Activated CD8-positive, alpha-beta memory T cell treated with anti-CD3 and anti-CD28 coated beads, Interleukin-2, amount 50 U/mL, for 4 hours (primary cell): ENCODE measurements around the gene NTNG1.

ENCODE experiments used
- DNase-seq: peaks from one replicate; pipeline ENCODE4 v3.0.0-alpha.2; 2020

The NTNG1 gene

DNA sequence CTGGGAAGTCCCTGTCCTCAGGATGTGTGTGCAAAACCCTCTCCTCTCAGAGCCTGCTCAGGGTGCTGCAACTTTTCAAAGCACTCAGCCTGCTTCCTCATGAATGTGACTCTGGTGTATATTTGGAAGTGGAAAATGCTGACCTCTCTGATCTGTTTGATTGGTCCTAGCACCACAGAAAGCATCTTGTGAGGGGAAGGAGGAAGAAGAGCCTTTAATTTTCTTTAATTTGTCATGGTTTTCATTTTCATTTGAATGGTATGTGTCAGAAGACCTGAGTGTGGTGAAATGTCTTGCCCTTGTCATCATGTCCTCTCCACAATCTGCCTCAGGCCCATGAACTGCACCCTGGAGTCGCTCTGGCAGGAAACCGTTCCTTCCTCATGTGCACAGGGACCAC is 383.5 kb downstream of the NTNG1 start:
- no peak for DNase-seq

DNA sequence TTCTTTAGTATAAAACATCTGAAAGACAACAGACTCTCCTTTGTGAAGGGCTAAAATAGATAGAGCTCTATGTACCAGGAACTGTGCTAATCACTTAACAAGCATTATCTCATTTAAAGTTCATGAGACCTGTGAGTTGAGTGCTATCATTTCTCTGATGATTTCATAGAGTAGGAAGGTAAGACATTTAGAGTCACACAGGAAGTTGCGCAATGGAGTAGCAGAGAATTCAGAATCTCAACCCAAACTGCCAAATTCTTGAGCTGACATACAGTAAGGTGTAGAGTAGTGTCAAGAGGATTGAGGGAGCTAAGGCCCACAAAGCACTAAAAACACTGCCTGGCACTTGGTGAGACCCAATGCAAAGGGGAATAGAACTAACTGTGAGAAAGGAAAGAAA is 384.3 kb downstream of the NTNG1 start:
- DNase-seq: no peak

DNA sequence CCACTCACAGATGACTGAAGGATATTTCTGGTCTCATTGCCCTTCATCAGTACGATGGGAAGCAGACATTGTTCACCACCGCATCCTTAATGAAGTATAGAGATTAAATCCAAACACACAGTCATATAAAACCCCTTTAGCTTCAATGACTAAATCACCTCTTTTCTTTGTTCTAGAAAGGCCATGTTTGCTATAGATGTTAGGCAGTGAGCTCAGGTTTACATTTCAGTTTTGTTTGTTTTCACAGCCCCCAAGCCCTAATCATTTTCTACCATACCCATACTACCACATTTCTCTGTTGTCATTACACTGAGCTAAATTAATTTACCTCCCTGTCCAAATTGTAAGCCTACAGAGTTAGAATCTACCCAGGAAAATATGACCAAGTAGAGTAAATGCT is 385.1 kb downstream of the NTNG1 start:
- no peak for DNase-seq

DNA sequence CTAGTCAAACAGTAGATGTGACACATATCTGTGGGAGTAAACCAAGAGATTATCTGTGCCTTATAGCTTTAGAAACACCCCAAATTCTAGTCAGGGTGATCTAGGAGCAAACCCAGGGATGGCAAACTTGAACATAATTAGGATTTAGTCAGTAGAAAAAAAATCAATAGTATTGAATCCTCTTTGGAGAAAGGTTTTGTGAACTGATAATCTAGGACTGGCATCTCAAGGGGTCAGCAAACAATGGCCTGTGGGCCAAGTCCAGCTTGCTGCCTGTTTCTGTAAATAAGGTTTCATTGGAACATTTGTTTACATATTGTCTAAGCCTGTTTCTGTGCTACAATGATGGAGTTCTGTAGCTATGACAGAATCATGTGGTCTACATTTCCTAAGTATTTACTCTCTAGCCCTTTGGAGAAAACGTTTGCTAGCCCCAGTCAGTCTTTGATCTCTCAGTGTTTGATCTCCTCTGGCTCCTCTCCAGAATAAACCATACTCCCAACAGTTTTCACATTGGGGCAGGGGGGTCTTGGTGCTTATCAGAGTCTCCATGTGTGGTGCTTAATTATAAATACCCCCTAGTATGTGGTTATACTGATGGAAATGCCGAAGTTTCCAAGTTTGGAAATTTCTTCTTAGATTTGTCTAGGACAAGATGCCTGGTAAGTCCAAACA is 385.8 kb downstream of the NTNG1 start:
- no peak for DNase-seq

DNA sequence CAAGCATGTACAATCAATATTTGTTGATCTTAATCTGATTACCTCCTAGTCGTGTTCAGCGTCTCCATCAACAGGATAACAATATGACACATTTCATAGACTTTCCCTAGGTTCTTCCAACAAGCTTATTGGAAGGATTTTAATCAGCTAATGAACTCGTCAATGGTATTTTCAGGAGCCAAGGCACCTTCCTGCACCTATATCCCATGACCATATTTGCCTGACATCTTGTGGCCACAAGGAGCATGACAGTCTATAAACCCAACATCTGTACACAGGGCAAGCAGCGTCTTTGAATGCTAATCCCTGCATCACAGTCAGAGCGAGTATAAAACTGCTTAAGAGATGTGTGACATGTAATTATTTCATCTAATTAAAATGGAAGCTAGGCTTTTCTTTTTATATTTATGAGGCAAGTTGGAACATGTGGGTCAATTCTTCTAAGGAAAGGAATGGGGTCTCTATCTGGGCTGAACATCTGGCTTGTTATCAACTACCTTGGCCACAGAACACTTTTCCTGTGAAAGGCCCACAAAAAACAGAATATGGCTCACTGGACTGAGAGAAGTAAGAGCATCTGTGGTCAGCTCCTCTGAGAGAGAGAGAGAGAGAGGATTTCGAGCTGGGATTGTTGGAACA is 388.8 kb downstream of the NTNG1 start:
- DNase-seq: no peak

DNA sequence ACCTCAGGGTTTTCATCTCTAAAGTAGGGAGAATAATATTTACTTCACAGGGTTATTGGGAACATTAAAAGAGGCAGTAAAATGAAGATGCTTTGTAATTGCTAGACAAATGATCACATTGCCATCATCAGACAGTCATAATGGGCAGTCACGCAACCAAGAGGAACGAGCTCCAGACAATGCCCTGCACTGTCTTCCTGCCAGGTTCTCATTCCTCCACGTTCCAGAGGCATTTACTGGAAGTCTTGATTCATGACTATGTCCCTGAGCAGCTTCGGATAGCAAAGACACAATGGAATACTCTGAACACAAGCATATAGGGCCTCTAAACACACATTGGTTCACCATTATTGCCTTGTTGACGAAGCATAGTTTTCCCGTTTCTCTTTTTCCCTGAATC is 389.7 kb downstream of the NTNG1 start:
- DNase-seq: no peak

DNA sequence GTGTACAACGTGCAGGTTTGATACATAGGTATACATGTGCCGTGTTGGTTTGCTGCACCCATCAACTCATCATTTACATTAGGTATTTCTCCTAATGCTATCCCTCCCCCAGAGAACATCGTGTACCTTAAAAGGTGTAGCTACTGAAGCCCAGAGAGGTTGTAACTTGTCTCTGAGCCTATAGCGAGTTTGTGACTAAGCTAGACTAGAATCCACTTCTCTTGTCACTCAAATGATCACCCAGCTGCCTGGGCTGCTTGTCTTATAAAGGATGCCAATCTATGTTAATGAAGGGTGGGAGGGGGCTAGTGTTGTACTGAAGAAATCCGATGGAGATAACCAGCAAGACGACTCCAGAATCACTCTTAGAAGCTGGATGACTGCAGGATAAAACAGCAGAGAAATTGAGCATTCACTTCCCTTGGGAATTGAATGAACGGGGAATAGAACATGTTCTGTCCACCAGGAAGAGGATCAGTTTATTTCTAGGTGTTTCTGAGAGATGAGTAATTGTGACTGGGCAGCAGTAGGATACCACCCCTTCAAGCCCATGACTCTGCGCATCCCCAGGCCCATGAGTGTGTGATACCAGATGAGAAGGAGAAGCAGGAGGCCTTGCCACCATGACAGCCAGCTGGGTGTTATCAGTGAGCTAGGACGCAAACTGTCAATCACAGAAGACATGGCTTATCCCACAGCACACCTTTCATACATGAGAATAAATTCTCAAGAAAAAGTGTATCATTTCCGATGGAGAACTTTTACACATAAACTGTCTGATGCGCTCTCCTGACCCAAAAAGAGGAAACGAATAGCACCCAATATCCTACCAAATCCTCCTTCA is 390.4 kb downstream of the NTNG1 start:
- DNase-seq: no peak

DNA sequence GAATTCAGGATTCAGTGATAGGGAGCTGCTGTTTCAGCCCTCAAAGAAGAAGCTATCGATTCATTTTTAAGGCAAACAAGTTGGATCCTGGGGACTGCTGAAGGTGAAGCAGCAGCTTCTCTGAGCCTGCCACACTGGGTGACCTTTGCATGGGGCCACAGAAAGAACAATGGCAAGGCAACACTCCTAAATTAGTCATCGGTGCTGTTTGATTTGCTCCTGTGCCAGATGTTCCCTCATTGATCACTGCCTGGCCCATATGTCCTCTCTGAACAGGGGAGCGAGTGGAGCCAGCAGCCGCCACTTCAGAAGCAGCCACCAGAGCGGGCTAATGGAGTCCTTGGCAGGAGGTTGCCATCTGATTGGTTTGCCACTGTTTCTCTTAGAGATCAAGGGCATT is 391.5 kb downstream of the NTNG1 start:
- no peak for DNase-seq
